CD4-positive, alpha-beta T cell treated with Interleukin-4 for 1 hour (primary cell): Measurements from ENCODE around the gene TPT1.
A peak's percentile ranks its signal among the peaks of the same experiment; 100 is the strongest.
"Not testable (repeated sequence)": the region's sequence is repeated elsewhere in the genome, so short reads cannot be mapped to it uniquely, and the experiment has no call there.

ENCODE experiments used
- DNase-seq, 2 donors: peaks; one replicate each; pipeline ENCODE4 v3.0.0-alpha.2; 2020 to 2022

Gene TPT1

DNA sequence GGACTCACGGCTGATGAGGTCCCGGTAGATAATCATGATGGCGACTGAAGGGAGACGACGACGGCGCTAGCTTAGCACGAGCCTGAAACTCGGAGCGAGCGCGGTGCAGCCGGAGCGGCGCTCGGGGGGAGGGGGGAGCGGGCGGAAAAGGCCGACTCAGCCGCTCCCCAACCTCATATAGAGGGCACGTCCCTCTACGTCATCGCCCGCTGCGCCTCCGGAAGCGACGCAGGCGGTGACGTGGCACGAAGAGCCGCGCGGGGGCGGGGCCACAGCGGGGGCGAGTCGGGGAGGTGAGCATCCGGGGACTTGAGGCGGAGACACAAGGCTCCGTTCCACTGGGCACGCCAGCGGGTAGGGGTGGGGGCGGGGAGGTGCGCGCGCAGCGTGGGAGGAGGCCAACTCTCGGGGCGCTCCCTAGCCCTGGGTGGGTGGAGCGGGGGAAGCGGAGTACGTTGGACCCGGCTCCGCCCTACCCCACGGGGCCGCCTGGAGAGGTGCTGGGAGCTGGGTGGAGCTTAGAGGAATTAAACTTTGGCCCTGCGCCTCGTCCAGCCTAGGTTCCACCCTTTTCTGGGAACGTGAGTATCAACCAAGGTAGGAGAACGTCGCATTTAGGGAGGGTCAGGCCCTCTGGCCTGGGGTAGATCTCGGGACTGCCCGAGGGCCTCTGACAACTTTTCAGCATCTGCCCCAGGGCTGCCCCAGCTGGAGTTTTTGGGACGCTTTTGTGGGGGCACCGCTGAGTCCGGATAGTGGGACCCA lies at the start of gene TPT1:
Gene TPT1 (minus strand): TSS at position 150 of the 765 bp plus-strand sequence. CDS start 114 bp downstream, at position 36.
- peak; percentile 99 to 100 for DNase-seq

DNA sequence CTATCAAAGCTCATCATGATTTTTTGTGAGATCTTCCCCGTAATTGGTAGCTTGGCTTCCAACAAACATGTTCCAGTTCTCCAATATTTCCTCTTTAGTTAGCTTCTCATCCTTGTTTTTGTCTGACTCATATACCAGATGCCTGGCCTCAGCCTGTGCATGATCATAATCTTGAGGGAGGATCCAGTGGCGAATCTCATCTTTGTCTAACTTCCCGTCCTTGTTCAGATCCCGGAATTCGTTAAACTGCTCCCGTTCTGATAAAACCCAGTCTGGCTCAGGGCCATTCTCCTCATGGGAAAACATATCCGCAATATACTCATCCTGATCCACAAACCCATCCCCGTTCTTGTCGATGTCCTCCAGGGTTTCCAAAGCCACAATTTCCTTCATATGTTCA lies 49.4 kb upstream of the TPT1 start:
- DNase-seq, result not testable (repeated sequence)

DNA sequence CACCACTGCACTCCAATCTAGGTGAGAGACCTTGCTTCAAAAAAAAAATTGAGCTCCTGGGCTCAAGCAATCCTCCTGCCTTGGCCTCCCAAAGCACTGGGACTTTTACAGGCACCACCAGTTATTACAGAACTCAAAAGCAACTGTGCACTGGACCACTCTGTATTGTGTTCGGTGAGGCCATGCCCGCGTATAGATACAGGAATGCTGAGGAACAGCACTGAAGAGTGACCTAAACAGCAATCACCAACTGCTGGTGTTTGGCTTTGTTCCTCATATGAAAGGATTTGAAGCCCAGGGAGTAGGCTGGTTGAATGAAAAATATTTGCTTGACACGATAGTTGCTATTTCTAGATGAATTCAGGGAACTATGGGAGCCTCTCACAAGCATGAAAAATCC lies 47.7 kb upstream of the TPT1 start:
- DNase-seq, result no peak

DNA sequence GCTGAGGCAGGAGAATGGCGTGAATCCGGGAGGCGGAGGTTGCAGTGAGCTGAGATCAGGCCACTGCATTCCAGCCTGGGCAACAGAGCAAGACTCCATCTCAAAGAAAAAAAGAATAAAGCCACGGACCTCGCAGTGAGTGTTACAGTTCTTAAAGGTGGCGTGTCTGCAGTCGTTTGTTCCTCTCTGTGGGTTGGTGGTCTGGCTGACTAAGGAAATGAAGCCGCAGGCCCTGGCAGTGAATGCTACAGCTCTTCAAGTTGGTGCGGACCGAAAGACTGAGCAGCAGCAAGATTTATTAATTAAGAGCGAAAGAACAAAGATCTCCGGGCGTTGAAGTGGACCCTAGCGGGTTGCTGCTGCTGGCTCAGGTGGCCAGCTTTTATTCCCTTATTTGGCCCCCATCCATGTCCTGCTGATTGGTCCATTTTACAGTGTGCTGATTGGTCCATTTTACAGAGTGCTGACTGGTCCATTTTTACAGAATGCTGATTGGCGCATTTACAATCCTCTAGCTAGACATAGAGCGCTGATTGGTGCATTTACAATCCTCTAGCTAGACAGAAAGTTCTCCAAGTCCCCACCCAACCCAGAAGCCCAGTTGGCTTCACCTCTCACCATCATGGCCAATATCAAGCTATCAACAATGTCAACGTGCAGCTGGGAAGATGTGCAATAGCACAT lies 46.1 kb upstream of the TPT1 start:
- not testable (repeated sequence) for DNase-seq

DNA sequence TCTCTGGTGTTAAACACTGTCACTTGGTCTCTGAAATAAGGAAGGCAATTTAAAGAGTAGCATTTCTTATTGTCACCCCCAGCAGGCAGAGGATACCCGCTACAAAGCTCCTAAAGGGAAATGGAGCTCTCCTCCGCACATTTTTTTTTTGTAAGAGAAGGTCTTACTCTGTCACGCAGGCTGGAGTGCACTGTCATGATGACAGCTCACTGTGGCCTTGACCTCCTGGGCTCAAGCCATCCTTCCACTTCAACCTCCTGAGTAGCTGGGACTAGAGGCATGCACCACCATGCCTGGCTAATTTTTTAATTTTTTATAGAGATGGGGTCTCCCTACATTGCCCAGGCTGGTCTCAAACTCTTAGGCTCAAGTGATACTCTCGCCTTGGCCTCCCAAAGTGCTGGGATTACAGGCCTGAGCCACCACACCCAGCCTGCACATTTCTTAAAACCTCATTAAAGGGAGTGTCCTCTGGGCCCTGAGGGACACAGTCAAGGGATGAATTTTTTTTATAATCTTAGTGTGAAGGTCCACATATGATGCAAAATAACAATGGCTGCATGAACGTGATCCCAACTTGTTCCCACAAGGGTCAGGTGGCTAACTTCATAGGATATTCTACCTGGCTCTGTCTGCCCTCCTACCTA lies 45.0 kb upstream of the TPT1 start:
- no peak for DNase-seq

DNA sequence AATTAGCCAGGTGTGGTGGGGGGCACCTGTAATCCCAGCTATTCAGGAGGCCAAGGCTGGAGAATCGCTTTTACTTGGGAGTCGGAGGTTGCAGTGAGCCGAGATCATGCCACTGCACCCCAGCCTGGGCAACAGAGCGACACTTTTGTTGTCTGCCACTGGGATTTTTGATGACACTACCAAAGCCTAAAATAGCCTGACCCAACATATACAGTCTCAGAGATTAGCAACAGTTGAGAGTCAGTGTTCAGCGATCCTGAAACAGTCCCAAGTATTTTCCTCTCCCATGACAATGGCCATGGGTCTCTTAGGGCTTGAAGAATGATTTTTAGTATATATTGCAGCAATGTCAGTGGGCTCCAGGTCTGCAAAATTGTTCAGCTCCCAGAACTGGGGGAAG lies 44.3 kb upstream of the TPT1 start:
- no peak for DNase-seq

DNA sequence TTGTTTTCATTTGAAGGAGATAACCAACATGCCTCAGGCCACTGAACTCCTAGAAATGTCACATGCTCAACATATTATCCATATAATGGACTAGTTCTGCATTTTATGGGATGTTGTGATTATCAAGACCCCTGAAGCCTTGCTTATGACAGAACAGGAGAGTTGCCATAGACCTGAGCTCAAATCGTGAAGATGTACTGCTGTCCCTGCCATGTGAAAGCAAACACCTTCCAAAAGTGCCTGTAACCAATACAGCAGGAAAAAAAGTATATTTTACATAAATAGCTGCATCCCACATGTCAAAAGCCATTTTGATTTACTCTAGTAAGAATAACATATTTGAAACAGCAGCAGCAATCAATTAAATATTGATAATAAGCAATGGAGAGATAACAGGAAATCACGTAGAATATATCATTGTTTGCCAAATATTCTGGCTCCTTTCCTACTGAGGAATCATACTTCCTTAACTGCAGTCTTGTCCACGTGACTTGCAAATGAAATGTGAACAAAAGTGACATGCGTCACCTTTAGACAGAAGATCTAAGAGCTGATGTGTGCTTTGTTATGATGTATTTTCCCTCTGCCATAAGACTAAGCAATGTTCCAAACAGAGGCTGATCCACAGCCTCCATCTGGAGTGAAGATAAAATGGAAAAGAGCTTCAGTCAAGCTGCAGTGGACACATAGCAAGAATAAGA lies 43.6 kb upstream of the TPT1 start:
- no peak for DNase-seq

DNA sequence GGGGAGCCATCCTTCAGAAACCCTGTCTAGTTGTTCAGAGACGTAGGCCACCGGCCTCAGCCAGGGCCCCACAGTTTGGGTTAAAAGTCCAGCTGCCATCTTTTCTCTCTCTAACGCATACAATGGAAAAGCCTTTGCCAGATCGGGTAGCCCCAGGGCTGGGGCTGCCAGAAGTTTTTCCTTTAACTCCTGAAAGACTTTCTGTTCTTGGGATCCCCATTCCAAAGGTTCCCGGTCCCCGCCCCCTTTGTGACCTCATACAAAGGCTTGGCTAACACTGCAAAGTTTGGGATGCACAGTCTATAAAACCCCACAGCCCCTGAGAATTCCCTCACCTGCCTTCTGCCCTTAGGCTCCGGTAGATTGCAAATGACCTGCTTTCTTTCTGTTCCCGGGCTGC lies 41.8 kb upstream of the TPT1 start:
- DNase-seq, result not testable (repeated sequence)

DNA sequence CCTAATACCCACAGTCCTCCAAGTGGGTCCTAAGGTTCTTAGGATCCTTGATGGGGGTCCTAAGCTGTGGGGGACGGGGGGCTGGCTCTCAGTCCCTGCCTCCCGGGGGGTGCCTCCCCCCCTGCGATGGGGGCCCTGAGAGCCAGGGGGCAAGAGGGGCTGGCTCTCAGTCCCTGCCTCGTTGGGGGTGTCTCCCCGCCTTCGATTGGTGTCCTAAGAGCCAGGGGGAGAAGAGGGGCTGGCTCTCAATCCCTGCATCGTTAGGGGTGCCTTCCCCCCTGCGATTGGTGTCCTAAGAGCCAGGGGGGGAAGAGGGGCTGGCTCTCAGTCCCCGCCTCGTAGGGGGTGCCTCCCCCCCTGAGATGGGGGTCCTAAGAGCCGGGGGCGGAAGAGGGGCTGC lies 40.2 kb upstream of the TPT1 start:
- DNase-seq, result no peak

DNA sequence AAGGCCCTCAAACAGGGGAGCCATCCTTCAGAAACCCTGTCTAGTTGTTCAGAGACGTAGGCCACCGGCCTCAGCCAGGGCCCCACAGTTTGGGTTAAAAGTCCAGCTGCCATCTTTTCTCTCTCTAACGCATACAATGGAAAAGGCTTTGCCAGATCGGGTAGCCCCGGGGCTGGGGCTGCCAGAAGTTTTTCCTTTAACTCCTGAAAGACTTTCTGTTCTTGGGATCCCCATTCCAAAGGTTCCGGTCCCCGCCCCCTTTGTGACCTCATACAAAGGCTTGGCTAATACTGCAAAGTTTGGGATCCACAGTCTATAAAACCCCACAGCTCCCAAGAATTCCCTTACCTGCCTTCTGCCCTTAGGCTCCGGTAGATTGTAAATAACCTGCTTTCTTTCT lies 39.7 kb upstream of the TPT1 start:
- DNase-seq, result not testable (repeated sequence)

DNA sequence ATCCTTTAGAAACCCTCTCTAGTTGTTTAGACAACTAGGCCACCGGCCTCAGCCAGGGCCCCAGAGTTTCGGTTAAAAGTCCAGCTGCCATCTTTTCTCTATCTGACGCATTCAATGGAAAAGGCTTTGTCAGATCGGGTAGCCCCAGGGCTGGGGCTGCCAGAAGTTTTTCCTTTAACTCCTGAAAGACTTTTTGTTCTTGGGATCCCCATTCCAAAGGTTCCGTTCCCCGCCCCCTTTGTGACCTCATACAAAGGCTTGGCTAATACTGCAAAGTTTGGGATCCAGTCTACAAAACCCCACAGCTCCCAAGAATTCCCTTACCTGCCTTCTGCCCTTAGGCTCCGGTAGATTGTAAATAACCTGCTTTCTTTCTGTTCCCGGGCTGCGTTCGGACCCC lies 38.5 kb upstream of the TPT1 start:
- not testable (repeated sequence) for DNase-seq

DNA sequence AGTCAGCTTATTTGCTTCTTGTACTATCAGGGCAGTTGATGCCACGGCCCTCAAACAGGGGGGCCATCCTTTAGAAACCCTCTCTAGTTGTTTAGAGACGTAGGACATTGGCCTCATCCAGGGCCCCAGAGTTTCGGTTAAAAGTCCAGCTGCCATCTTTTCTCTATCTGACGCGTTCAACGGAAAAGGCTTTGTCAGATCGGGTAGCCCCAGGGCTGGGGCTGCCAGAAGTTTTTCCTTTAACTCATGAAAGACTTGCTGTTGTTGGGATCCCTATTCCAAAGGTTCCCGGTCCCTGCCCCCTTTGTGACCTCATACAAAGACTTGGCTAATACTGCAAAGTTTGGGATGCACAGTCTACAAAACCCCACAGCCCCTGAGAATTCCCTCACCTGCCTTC lies 37.8 kb upstream of the TPT1 start:
- DNase-seq, result not testable (repeated sequence)

DNA sequence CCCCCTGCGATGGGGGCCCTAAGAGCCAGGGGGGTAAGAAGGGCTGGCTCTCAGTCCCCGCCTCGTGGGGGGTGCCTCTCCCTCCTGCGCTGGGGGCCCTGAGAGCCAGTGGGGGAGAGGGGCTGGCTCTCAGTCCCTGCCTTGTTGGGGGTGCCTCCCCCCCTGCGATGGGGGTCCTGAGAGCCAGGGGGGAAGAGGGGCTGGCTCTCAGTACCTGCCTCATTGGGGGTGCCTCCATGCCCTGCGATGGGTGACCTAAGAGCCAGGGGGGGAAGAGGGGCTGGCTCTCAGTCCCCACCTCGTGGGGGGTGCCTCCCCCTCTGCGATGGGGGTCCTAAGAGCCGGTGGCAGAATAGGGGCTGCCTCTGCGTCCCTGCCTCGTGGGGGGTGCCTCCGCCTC lies 36.3 kb upstream of the TPT1 start:
- DNase-seq, result not testable (repeated sequence)

DNA sequence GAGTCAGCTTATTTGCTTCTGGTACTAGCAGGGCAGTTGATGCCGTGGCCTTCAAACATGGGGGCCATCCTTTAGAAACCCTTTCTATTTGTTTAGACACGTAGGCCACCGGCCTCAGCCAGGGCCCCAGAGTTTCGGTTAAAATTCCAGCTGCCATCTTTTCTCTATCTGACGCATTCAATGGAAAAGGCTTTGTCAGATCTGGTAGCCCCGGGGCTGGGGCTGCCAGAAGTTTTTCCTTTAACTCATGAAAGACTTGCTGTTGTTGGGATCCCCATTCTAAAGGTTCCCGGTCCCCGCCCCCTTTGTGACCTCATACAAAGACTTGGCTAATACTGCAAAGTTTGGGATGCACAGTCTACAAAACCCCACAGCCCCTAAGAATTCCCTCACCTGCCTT lies 35.7 kb upstream of the TPT1 start:
- DNase-seq, result not testable (repeated sequence)

DNA sequence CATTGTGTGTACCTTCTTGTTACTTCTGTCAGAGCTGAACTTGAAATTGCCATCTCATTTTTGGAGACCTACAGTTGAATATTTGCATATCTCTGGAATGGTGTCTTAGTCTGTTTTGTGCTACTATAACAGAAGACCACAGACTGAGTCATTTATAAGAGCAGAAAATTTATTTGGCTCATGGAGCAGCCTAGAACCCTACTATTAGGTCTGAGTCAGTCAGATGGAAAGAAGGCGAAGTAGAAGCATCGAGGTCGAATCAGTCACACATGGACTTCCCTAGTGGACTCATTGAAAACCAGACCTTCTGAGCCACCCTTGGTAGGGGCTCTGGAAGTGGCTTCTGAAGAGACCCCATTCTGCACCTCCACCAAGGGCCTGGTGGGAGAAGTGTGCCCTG lies 33.9 kb upstream of the TPT1 start:
- no peak for DNase-seq

DNA sequence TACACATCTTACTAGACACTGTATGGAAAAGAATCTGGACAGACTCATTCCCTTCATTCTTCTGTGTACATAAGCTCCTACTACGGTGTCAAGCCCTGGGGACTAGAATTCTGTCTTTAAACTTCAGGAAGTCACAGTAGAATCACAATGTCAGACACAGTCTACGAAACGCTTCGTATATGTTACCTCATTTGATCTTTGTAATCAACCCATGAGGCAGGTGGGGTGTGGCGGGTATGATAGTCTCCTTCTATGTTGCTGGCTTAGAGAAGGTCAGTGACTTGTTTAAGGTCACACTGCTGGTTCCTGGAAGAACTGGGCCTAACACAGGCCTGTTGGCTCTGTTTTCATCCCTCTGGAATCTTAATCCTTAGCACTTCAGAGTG lies 32.2 kb upstream of the TPT1 start:
- DNase-seq, result no peak

DNA sequence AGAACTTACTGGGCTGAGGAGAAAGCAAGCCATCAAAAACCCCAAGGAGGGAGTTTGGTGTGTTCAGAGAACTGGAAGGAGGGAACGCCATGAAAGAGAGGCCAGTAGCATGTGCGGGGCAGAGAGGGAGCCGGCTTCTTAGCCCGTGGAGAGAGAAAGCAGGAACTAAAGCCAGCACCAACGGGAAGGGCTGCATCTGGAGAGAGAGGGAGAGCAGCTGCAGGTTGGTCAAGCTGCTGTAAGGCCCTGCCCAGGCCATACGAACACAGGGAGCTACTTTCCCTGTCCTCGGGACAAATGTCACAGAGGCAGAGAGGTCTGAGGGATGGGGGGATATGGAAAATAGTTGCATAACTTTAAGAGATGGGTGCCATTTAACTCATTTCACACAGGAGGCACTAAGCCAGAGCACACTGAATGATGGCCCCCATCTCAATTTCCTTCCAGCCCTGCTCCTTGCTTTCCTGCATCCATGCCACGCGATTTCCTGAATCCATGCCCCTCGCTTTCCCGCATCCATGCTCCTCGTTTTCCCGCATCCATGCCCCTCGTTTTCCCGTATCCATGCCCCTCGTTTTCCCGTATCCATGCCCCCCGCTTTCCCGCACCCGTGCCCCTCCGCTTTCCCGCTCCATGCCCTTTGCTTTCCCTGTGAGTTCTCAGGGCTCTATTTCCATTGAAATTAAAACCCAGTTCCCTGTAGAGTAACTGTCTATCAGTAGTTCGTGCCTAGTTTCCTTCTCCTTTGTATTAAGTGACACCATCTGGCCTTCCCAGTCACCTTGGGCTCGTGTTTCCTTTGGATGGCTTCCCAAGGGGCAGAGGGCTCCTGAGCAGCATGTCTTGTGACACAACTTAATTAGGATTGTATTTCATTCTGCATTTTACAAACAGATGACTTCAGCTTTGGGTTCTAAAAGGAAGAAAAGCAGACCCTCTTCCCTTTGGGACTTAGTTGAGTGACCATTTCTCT lies 31.5 kb upstream of the TPT1 start:
- no peak for DNase-seq

DNA sequence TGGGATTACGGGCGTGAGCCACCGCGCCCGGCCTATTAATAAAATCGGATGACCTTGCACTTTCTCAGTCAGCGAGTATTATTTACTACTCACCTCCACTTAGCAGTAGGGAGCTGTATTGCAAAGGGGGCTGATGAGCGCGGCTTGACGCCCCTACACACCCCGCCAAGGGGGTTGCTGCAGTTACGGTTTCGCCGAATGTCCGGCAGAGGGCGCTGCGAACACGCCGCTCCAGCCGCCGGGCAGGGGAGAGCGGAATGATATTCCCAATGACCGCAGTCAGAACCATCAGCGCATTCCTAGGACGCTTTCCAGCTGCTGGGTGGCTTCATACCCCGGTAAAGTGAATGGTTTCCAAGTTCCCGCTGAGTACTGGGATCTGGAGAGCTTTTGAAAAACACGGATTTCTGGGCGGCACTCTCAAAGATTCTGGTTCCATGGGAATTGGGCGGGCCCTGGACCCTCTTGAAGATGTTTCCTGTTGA lies 30.0 kb upstream of the TPT1 start:
- peak; percentile 53 to 55 for DNase-seq

DNA sequence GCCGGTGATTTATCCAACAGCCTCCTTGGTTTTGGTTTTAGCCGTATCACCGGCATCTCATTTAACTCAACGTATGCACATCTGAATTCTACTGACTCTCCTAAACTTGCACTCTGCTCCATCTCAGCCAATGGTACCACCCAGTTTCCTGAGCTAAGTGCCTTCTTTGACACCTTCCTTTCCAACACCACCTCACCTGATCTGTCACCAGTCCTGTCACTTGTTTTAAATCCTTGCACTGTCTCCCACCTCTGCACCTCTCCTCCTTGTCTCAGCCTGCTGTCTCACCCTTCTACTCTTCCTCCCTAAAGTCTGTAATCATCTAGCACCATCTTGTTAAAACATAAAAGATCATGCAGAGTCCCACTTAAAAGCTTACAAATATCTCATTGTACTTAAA lies 28.1 kb upstream of the TPT1 start:
- DNase-seq, result no peak

DNA sequence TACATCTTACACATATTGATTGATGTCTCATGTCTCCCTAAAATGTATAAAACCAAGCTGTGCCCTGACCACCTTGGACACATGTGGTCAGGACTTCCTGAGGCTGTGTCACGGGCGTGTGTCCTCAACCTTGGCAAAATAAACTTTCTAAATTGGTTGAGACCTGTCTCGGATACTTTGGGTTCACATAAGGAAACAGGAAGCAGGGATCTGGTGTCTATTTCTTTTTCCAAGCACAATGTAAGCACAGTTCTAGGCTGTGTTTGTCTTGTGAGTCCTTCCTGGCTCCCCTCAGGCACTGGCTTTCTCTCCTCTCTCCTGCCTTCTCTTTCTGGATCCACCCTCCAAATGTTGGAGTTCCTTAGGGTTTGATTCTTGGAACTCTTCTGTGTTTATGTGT lies 27.6 kb upstream of the TPT1 start:
- no peak for DNase-seq

DNA sequence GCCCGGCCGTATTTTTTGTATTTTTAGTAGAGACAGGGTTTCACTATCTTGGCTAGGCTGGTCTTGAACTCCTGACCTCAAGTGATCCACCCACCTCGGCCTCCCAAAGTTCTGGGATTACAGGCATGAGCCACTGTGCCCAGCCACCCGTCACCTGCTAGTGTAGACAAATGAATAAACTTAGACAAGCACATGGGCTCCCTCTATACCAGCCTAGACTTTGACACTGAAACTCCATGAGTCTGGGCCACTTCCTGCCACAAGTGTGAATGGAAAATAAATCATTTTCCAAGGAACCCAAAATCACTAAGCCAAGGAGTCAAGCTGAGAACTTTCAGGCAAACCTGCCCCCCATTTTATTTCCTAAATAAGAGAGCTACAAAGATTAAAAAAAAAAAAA lies 27.0 kb upstream of the TPT1 start:
- DNase-seq, result peak in 1 of 2 donors; percentile 26

DNA sequence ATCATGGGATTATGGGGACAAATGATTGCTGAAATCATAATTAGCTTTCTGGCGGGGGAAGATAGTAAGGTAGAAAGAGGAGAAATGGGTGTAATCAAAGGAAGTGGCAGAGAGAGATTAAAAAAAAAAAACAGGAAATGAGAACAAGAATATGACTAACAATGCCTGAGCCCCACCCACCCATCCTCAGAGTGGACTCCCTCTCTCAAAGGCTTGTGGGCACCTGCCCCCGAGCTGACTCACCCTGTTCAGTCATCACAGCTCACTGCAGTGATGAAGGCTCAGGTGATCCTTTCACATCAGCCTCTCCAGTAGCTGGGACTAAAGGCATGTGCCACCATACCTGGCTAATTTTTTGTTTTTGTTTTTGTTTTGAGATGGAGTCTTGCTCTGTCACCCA lies 26.4 kb upstream of the TPT1 start:
- peak; percentile 91 for DNase-seq
